HuH-7.5 (cell line): ENCODE measurements around the gene OLIG2.

Experiments
- DNase-seq: peaks from one replicate; pipeline ENCODE4 v3.0.0; 2011; ENCODE audit warnings: low spot score

OLIG2 gene

GRCh38 chr21:33064623-33065390, 39.1 kb downstream of the OLIG2 start:
- DNase-seq, result no peak

GRCh38 chr21:33067043-33067442, 41.3 kb downstream of the OLIG2 start:
- no peak for DNase-seq

- DNase-seq, result no peak
These were observed 41.7 kb downstream of the OLIG2 start for GRCh38 chr21:33067457-33067856.

- no peak for DNase-seq
These were observed 43.5 kb downstream of the OLIG2 start for GRCh38 chr21:33069243-33069642.

GRCh38 chr21:33069645-33069993, 43.9 kb downstream of the OLIG2 start:
- no peak for DNase-seq

- no peak for DNase-seq
These were observed 44.4 kb downstream of the OLIG2 start, which contains the start of gene OLIG1 for GRCh38 chr21:33069994-33070743. Gene OLIG1, plus strand, starts transcription at chr21:33070141. Its CDS starts 106 bp downstream, at chr21:33070247.

- DNase-seq, result no peak
These were observed 44.9 kb downstream of the OLIG2 start for GRCh38 chr21:33070744-33070997.

- DNase-seq, result no peak
These were observed 45.4 kb downstream of the OLIG2 start for GRCh38 chr21:33070998-33071769.

- no peak for DNase-seq
These were observed 46.1 kb downstream of the OLIG2 start for GRCh38 chr21:33071770-33072306.

GRCh38 chr21:33073636-33074035, 47.9 kb downstream of the OLIG2 start:
- DNase-seq, result no peak

GRCh38 chr21:33075128-33075527, 49.4 kb downstream of the OLIG2 start:
- DNase-seq, result no peak

GRCh38 chr21:33075596-33076195, 50.0 kb downstream of the OLIG2 start:
- no peak for DNase-seq

- no peak for DNase-seq
These were observed 51.0 kb downstream of the OLIG2 start for GRCh38 chr21:33076600-33077329.
